ENCODE data around the gene TPRG1L. TPM values are rescaled to one million over a fixed set of nuclear protein-coding genes. Genes with fewer than 3 reads are reported as not detected.
A peak's percentile ranks its signal among the peaks of the same experiment; 100 is the strongest.

The TPRG1L gene
- total and polyA plus RNA-seq, 2 experiments from 2014 or later = 6.2 to 20.3 TPM

DNA sequence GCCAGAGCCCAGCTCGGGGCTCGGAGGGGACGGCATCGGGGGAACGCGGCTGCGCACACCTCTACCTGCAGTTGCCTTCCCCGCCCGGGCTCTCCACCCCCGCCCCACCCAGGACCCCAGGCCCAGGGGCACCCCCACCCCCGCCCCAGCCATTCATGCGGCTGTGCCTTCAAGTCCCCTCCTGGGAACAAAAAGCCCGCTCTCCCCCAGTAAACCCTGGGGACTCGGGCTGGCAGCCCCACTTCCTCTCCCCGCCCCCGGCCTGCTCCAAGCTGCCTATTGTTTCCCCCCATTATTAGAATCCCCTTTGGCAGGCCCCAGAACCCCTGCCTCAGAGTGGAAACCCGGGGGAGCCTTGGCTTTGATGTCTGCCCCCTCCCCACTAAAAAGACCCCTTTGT, 31.5 kb upstream of the TPRG1L start:
- H2AFZ ChIP-seq = no peak overlapping the region
- 0 out of 2 replicates have a peak overlapping the region, but pooled peaks have one; percentile 32 for H3K27ac ChIP-seq (ENCODE audit: low read depth)
- H3K4me2 ChIP-seq = no peak overlapping the region
- H3K4me1 ChIP-seq (ENCODE audit: insufficient read depth) = peaks cover 11% of the 10 kb centered on the region; the same call in 1 of the 2 replicates
- Mint-ChIP-seq H3K4me3 (no peak overlapping the region), H3K27me3 (ENCODE audit: insufficient read depth, low read depth, poor library complexity) (peaks cover 4% of the 10 kb centered on the region), H3K27ac (no peak overlapping the region), H3K36me3 (ENCODE audit: low read depth) (no peaks in the 10 kb centered on the region; the same call in 2 of the 3 replicates), H3K4me1 (peaks cover 40% of the 10 kb centered on the region), H3K9me3 (no peaks in the 10 kb centered on the region)
- TF ChIP-seq EZH2 (IDR thresholded peaks at IDR 0.05; ENCODE audit: low read depth, unreplicated experiment) (no peak), JUNB (IDR thresholded peaks at IDR 0.05; ENCODE audit: unreplicated experiment) (no peak), CREB1 (CRISPR knock-in tag; IDR thresholded peaks at IDR 0.05; ENCODE audit: low read depth) (no peak), NANOG (IDR thresholded peaks at IDR 0.05; ENCODE audit: borderline replicate concordance) (no peak), POLR2AphosphoS5 (IDR thresholded peaks at IDR 0.05; ENCODE audit: low read depth) (no peak), STAT1 (IDR thresholded peaks at IDR 0.05; ENCODE audit: unreplicated experiment) (no peak), EZH2phosphoT487 (IDR thresholded peaks at IDR 0.05; ENCODE audit: unreplicated experiment) (no peak), ZNF331 (CRISPR knock-in tag; IDR thresholded peaks at IDR 0.05; ENCODE audit: low read depth) (no peak), ZNF114 (CRISPR knock-in tag; IDR thresholded peaks at IDR 0.05) (no peak)
- TF ChIP-seq, protein P1, sequence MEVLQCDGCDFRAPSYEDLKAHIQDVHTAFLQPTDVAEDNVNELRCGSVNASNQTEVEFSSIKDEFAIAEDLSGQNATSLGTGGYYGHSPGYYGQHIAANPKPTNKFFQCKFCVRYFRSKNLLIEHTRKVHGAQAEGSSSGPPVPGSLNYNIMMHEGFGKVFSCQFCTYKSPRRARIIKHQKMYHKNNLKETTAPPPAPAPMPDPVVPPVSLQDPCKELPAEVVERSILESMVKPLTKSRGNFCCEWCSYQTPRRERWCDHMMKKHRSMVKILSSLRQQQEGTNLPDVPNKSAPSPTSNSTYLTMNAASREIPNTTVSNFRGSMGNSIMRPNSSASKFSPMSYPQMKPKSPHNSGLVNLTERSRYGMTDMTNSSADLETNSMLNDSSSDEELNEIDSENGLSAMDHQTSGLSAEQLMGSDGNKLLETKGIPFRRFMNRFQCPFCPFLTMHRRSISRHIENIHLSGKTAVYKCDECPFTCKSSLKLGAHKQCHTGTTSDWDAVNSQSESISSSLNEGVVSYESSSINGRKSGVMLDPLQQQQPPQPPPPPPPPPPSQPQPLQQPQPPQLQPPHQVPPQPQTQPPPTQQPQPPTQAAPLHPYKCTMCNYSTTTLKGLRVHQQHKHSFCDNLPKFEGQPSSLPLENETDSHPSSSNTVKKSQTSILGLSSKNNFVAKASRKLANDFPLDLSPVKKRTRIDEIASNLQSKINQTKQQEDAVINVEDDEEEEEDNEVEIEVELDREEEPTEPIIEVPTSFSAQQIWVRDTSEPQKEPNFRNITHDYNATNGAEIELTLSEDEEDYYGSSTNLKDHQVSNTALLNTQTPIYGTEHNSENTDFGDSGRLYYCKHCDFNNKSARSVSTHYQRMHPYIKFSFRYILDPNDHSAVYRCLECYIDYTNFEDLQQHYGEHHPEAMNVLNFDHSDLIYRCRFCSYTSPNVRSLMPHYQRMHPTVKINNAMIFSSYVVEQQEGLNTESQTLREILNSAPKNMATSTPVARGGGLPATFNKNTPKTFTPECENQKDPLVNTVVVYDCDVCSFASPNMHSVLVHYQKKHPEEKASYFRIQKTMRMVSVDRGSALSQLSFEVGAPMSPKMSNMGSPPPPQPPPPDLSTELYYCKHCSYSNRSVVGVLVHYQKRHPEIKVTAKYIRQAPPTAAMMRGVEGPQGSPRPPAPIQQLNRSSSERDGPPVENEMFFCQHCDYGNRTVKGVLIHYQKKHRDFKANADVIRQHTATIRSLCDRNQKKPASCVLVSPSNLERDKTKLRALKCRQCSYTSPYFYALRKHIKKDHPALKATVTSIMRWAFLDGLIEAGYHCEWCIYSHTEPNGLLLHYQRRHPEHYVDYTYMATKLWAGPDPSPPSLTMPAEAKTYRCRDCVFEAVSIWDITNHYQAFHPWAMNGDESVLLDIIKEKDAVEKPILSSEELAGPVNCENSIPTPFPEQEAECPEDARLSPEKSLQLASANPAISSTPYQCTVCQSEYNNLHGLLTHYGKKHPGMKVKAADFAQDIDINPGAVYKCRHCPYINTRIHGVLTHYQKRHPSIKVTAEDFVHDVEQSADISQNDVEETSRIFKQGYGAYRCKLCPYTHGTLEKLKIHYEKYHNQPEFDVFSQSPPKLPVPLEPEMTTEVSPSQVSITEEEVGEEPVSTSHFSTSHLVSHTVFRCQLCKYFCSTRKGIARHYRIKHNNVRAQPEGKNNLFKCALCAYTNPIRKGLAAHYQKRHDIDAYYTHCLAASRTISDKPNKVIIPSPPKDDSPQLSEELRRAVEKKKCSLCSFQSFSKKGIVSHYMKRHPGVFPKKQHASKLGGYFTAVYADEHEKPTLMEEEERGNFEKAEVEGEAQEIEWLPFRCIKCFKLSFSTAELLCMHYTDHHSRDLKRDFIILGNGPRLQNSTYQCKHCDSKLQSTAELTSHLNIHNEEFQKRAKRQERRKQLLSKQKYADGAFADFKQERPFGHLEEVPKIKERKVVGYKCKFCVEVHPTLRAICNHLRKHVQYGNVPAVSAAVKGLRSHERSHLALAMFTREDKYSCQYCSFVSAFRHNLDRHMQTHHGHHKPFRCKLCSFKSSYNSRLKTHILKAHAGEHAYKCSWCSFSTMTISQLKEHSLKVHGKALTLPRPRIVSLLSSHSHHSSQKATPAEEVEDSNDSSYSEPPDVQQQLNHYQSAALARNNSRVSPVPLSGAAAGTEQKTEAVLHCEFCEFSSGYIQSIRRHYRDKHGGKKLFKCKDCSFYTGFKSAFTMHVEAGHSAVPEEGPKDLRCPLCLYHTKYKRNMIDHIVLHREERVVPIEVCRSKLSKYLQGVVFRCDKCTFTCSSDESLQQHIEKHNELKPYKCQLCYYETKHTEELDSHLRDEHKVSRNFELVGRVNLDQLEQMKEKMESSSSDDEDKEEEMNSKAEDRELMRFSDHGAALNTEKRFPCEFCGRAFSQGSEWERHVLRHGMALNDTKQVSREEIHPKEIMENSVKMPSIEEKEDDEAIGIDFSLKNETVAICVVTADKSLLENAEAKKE (CRISPR knock-in tag; IDR thresholded peaks at IDR 0.05) = no peak
- TF ChIP-seq, protein P2, sequence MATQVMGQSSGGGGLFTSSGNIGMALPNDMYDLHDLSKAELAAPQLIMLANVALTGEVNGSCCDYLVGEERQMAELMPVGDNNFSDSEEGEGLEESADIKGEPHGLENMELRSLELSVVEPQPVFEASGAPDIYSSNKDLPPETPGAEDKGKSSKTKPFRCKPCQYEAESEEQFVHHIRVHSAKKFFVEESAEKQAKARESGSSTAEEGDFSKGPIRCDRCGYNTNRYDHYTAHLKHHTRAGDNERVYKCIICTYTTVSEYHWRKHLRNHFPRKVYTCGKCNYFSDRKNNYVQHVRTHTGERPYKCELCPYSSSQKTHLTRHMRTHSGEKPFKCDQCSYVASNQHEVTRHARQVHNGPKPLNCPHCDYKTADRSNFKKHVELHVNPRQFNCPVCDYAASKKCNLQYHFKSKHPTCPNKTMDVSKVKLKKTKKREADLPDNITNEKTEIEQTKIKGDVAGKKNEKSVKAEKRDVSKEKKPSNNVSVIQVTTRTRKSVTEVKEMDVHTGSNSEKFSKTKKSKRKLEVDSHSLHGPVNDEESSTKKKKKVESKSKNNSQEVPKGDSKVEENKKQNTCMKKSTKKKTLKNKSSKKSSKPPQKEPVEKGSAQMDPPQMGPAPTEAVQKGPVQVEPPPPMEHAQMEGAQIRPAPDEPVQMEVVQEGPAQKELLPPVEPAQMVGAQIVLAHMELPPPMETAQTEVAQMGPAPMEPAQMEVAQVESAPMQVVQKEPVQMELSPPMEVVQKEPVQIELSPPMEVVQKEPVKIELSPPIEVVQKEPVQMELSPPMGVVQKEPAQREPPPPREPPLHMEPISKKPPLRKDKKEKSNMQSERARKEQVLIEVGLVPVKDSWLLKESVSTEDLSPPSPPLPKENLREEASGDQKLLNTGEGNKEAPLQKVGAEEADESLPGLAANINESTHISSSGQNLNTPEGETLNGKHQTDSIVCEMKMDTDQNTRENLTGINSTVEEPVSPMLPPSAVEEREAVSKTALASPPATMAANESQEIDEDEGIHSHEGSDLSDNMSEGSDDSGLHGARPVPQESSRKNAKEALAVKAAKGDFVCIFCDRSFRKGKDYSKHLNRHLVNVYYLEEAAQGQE (IDR thresholded peaks at IDR 0.05; ENCODE audit: unreplicated experiment) = no peak
- TF ChIP-seq, protein P3, sequence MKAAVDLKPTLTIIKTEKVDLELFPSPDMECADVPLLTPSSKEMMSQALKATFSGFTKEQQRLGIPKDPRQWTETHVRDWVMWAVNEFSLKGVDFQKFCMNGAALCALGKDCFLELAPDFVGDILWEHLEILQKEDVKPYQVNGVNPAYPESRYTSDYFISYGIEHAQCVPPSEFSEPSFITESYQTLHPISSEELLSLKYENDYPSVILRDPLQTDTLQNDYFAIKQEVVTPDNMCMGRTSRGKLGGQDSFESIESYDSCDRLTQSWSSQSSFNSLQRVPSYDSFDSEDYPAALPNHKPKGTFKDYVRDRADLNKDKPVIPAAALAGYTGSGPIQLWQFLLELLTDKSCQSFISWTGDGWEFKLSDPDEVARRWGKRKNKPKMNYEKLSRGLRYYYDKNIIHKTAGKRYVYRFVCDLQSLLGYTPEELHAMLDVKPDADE (IDR thresholded peaks at IDR 0.05) = no peak
- TF ChIP-seq, protein P4, sequence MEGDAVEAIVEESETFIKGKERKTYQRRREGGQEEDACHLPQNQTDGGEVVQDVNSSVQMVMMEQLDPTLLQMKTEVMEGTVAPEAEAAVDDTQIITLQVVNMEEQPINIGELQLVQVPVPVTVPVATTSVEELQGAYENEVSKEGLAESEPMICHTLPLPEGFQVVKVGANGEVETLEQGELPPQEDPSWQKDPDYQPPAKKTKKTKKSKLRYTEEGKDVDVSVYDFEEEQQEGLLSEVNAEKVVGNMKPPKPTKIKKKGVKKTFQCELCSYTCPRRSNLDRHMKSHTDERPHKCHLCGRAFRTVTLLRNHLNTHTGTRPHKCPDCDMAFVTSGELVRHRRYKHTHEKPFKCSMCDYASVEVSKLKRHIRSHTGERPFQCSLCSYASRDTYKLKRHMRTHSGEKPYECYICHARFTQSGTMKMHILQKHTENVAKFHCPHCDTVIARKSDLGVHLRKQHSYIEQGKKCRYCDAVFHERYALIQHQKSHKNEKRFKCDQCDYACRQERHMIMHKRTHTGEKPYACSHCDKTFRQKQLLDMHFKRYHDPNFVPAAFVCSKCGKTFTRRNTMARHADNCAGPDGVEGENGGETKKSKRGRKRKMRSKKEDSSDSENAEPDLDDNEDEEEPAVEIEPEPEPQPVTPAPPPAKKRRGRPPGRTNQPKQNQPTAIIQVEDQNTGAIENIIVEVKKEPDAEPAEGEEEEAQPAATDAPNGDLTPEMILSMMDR (conservative IDR thresholded peaks at IDR 0.05; ENCODE audit: low read depth in 2 of 2) = no peak
- DNase-seq (ENCODE audit: low spot score) (no peak), ATAC-seq (no peak)
- H3K36me3 ChIP-seq (ENCODE audit: insufficient read depth) = no peaks in the 10 kb centered on the region
- no peaks in the 10 kb centered on the region for H3K27me3 ChIP-seq (ENCODE audit: insufficient read depth)
- H3K9me2 ChIP-seq (ENCODE audit: insufficient read depth) = no peaks in the 10 kb centered on the region
- no peaks in the 10 kb centered on the region for H4K20me1 ChIP-seq (replicated peaks; ENCODE audit: insufficient read depth)
- 0 out of 2 replicates have a peak, but pooled peaks cover 3% of the 10 kb centered on the region for H3F3A ChIP-seq (replicated peaks; ENCODE audit: low read depth)
- H3K4me3 ChIP-seq = no peak overlapping the region
- H3K79me2 ChIP-seq (replicated peaks; ENCODE audit: insufficient read depth) = no peaks in the 10 kb centered on the region
